GM13977 (cell line): ENCODE measurements around the gene GZF1.
A peak's percentile ranks its signal among the peaks of the same experiment; 100 is the strongest.

Source experiments
- DNase-seq: peaks from one replicate; pipeline ENCODE4 v3.0.0; 2012; ENCODE audit warnings: low spot score
- CTCF ChIP-seq: IDR thresholded peaks from 2 replicates; pipeline ENCODE4 v1.5.1; 2012; ENCODE audit warnings: mild to moderate bottlenecking, control low read depth; ENCODE audit not compliant: insufficient read depth; ENCODE audit errors: extremely low read depth, missing control alignments
- in situ Hi-C: fragments of 300-500 bp; cut with MboI; formaldehyde crosslinking; loops from one replicate; pipeline ENCODE4 v1.12.0; 2022; ENCODE audit warnings: low sequenced_read_pairs, low pct_unique_long_range_greater_than_20kb, mixed read lengths, inconsistent platforms; ENCODE audit not compliant: unreplicated experiment

Gene GZF1

GRCh38 chr20:23406880-23407279 lies 44.9 kb downstream of the GZF1 start:
- no peak for TF ChIP-seq CTCF
- no peak for DNase-seq
- in situ Hi-C loops: no loop called here

- no peak for TF ChIP-seq CTCF
- peak; percentile 34 for DNase-seq
- in situ Hi-C loops: no loop called here
Observed at GRCh38 chr20:23407781-23408464, 45.9 kb downstream of the GZF1 start.

- in situ Hi-C loops: no loop called here
- no peak for TF ChIP-seq CTCF
- no peak for DNase-seq
Observed at GRCh38 chr20:23408957-23409356, 47.0 kb downstream of the GZF1 start.

GRCh38 chr20:23409800-23410199 lies 47.8 kb downstream of the GZF1 start:
- DNase-seq: no peak
- in situ Hi-C loops: no loop called here
- TF ChIP-seq CTCF: no peak

- in situ Hi-C loops: no loop called here
- DNase-seq: no peak
- TF ChIP-seq CTCF: no peak
Observed at GRCh38 chr20:23410916-23411695, 49.1 kb downstream of the GZF1 start.

- in situ Hi-C loops: no loop called here
- DNase-seq: no peak
- no peak for TF ChIP-seq CTCF
Observed at GRCh38 chr20:23412026-23412425, 50.0 kb downstream of the GZF1 start.
